ENCODE results near the gene EVC2.

DNA sequence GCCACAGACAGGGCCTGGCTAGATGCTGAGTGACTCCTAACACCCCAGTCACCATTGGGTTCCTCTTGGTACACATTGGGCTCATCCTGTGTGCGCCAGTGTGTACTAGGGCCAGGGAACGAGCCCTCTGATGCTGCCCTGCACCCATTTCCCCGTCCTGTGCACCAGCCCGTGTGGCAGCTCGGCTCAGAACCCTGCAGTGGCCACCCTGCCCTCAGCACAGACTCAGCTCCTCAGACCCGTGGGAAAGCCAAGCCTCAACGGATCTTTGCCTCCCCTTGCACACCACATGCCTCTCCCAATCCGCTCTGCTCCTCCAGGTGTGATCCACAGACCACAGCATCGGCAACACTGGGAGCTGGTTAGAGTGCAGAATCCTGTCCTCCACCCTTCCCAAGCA, 41.2 kb upstream of the EVC2 start:
- TF ChIP-seq, protein P1, sequence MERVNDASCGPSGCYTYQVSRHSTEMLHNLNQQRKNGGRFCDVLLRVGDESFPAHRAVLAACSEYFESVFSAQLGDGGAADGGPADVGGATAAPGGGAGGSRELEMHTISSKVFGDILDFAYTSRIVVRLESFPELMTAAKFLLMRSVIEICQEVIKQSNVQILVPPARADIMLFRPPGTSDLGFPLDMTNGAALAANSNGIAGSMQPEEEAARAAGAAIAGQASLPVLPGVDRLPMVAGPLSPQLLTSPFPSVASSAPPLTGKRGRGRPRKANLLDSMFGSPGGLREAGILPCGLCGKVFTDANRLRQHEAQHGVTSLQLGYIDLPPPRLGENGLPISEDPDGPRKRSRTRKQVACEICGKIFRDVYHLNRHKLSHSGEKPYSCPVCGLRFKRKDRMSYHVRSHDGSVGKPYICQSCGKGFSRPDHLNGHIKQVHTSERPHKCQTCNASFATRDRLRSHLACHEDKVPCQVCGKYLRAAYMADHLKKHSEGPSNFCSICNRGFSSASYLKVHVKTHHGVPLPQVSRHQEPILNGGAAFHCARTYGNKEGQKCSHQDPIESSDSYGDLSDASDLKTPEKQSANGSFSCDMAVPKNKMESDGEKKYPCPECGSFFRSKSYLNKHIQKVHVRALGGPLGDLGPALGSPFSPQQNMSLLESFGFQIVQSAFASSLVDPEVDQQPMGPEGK (CRISPR knock-in tag; IDR thresholded peaks at IDR 0.05; ENCODE audit: borderline replicate concordance): no peak
- TF ChIP-seq ZFP30 (CRISPR knock-in tag; IDR thresholded peaks at IDR 0.05): no peak
- TF ChIP-seq ZFP3 (CRISPR knock-in tag; IDR thresholded peaks at IDR 0.05): no peak
- TF ChIP-seq TCF4 (CRISPR knock-in tag; IDR thresholded peaks at IDR 0.05; ENCODE audit: borderline replicate concordance): no peak

All from SK-N-SH treated with all-trans-retinoic acid at 6 μM for 48 hours (cell line).